ENCODE results near the gene ACADS. TPM values are rescaled to one million over a fixed set of nuclear protein-coding genes. Genes with fewer than 3 reads are reported as not detected.

Gene ACADS
- total and polyA plus RNA-seq, 2 of the 8 experiments (the other 6 are each of a cell fraction or from before 2014, with no cell fraction given), result 4.9 to 7.5 TPM

GRCh38 chr12:120740871-120741270, 15.2 kb downstream of the ACADS start:
- H2BK20ac ChIP-seq (ENCODE audit: low read length), result no peak overlapping the region
- H4K8ac ChIP-seq (ENCODE audit: extremely low read depth, insufficient read depth, low read length), result no peak overlapping the region
- no peaks in the 10 kb centered on the region for H3K9me3 ChIP-seq (ENCODE audit: insufficient read depth in 2 of 2, low read depth in 1 of 2, low read length in 1 of 2)
- no peak overlapping the region for H2BK15ac ChIP-seq (ENCODE audit: low read length)
- H3K27ac ChIP-seq (ENCODE audit: low read depth, low read length), result no peak overlapping the region
- H4K20me1 ChIP-seq (replicated peaks in 1 of 2; ENCODE audit: control insufficient read depth in 1 of 2, insufficient read depth in 2 of 2, low read length in 2 of 2), result no peaks in the 10 kb centered on the region
- no peak for DNase-seq (ENCODE audit: low read depth in 1 of 2, low spot score in 2 of 2)
- H3K36me3 ChIP-seq (ENCODE audit: control insufficient read depth in 2 of 4, insufficient read depth in 4 of 4, low read length in 3 of 4), result no peaks in the 10 kb centered on the region; a peak in 1 of 8 replicates
- no peak overlapping the region for H3K23ac ChIP-seq (ENCODE audit: insufficient read length)
- H4K91ac ChIP-seq (replicated peaks; ENCODE audit: insufficient read length, low read length), result no peak overlapping the region
- H3K4me3 ChIP-seq (ENCODE audit: extremely low read depth in 1 of 4, insufficient read depth in 2 of 4, low read depth in 3 of 4, low read length in 4 of 4), result no peak overlapping the region
- no peak overlapping the region for H2BK120ac ChIP-seq (replicated peaks; ENCODE audit: low read depth, low read length)
- no peak overlapping the region for H3K4me2 ChIP-seq (ENCODE audit: insufficient read depth in 1 of 2, low read depth in 2 of 2, low read length in 2 of 2)
- H2AFZ ChIP-seq (ENCODE audit: low read length), result no peak overlapping the region
- H3K9ac ChIP-seq (replicated peaks in 1 of 4; ENCODE audit: extremely low read depth in 1 of 4, low read depth in 3 of 4, low read length in 3 of 4), result no peak overlapping the region
- no peaks in the 10 kb centered on the region for H3K23me2 ChIP-seq (ENCODE audit: low read depth, low read length)
- no peaks in the 10 kb centered on the region for H3K79me2 ChIP-seq (ENCODE audit: control insufficient read depth in 1 of 2, insufficient read depth in 2 of 2, low read length in 2 of 2)
- ChIA-PET CTCF (ENCODE audit: partially characterized antibody) (interaction anchor here (1.5 to 5.7 kb wide), 2 partner anchors 92 to 230 kb away, joined by 3 to 34 read pairs; no protein-coding TSS in a partner anchor), POLR2A (ENCODE audit: partially characterized antibody) (interaction anchor here (1.2 kb wide), 1 partner anchor 49 kb away, joined by 5 read pairs; no protein-coding TSS in a partner anchor)
- H3K27me3 ChIP-seq (replicated peaks in 1 of 4; ENCODE audit: control insufficient read depth in 3 of 4, extremely low read depth in 1 of 4, insufficient read depth in 3 of 4, low read length in 3 of 4), result no peaks in the 10 kb centered on the region
- no peak overlapping the region for H3K14ac ChIP-seq (ENCODE audit: insufficient read length)
- 94% methylated on average over 15 of the region's 15 CpGs; no CpG with 5 or more reads in 1 of the 2 experiments for WGBS, 2 experiments (ENCODE audit: extremely low coverage in 1 of 2, insufficient coverage in 1 of 2, insufficient read length in 1 of 2, insufficient replicate concordance in 2 of 2, low coverage in 1 of 2, low lambda C conversion rate in 2 of 2, missing lambda C conversion rate in 1 of 2)
- no peak overlapping the region for H2BK12ac ChIP-seq (ENCODE audit: low read depth, low read length)
- H3K4ac ChIP-seq (replicated peaks; ENCODE audit: insufficient read length, low read depth, low read length), result no peak overlapping the region
- H2AK5ac ChIP-seq (ENCODE audit: low read depth, low read length), result no peak overlapping the region
- peak overlapping the region; percentile 1 for H3K56ac ChIP-seq (replicated peaks; ENCODE audit: insufficient read length, low read depth, low read length)
- no peaks in the 10 kb centered on the region for H3K79me1 ChIP-seq (ENCODE audit: low read depth, low read length)
- H3K4me1 ChIP-seq (replicated peaks in 1 of 4; ENCODE audit: control insufficient read depth in 3 of 4, insufficient read depth in 4 of 4, low read length in 3 of 4), result no peaks in the 10 kb centered on the region
- no peak overlapping the region for H4K5ac ChIP-seq (ENCODE audit: insufficient read length, low read depth, low read length)
- no peak overlapping the region for H2BK5ac ChIP-seq (ENCODE audit: low read depth, low read length)
- H3K18ac ChIP-seq (ENCODE audit: extremely low read depth, low read length), result no peak overlapping the region
- FAIRE-seq, result no peak
- TF ChIP-seq RBBP5 (IDR thresholded peaks at IDR 0.05; ENCODE audit: borderline replicate concordance, low read depth, low read length) (no peak), NRF1 (IDR thresholded peaks at IDR 0.05; ENCODE audit: low read depth, low read length) (no peak), CEBPB (IDR thresholded peaks at IDR 0.05; ENCODE audit: low read depth, low read length) (no peak), E2F6 (IDR thresholded peaks at IDR 0.05) (no peak), TEAD4 (IDR thresholded peaks at IDR 0.05; ENCODE audit: low read depth, low read length) (no peak), NANOG (IDR thresholded peaks at IDR 0.05; ENCODE audit: insufficient read depth, low read depth, low read length, poor library complexity, severe bottlenecking) (no peak), KDM5A (IDR thresholded peaks at IDR 0.05; ENCODE audit: low read length) (no peak), EP300 (IDR thresholded peaks at IDR 0.05; ENCODE audit: borderline replicate concordance in 1 of 2, low read depth in 2 of 2, low read length in 2 of 2) (no peak), TCF12 (IDR thresholded peaks at IDR 0.05; ENCODE audit: low read depth, low read length) (no peak), JUND (IDR thresholded peaks at IDR 0.05; ENCODE audit: low read length) (no peak), FOSL1 (IDR thresholded peaks at IDR 0.05; ENCODE audit: insufficient read depth, low read depth, low read length) (no peak), EGR1 (IDR thresholded peaks at IDR 0.05; ENCODE audit: borderline replicate concordance, low read depth, low read length) (no peak), HDAC2 (IDR thresholded peaks at IDR 0.05; ENCODE audit: borderline replicate concordance in 1 of 2, low read depth in 2 of 2, low read length in 2 of 2) (no peak)
